ENCODE data around the gene CNN2.

Gene CNN2

DNA sequence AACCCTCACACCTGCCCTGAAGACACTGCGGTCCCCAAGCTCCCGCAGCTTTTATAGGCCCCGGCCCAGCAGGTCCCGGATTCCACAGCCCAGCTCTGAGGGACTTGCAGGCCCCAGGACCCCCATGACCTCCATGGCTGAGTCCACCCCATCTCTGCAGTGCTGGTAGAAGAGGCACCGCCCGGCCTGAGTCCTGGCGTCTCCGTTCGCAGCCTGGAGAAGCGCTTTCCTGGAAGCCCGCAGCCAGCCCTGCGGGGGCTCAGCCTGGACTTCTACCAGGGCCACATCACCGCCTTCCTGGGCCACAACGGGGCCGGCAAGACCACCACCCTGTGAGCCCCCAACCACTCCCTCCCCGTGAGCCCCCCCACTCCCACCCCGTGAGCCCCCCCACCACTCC is 22.7 kb downstream of the CNN2 start:
- DNase-seq (ENCODE audit: low read depth), result no peak

GRCh38 chr19:1049800-1050199 is 23.4 kb downstream of the CNN2 start:
- DNase-seq (ENCODE audit: low read depth), result no peak

GRCh38 chr19:1050989-1051788 is 24.8 kb downstream of the CNN2 start:
- DNase-seq (ENCODE audit: low read depth), result no peak

DNA sequence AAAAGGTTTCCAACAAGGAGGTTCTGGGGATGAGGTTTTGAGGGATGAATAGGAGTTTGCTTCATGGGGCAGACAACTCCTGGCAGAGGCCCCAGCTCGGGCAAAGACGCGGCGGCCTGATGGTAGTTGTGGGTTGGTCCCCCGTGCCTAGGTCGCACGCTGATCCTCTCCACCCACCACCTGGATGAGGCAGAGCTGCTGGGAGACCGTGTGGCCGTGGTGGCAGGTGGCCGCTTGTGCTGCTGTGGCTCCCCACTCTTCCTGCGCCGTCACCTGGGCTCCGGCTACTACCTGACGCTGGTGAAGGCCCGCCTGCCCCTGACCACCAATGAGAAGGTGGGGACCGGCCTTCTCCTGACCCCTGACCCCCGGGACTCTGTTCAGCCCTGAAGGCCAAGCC is 25.4 kb downstream of the CNN2 start:
- DNase-seq (ENCODE audit: low read depth), result no peak

GRCh38 chr19:1052349-1052975 is 26.1 kb downstream of the CNN2 start:
- no peak for DNase-seq (ENCODE audit: low read depth)

GRCh38 chr19:1053176-1054101 is 27.0 kb downstream of the CNN2 start:
- no peak for DNase-seq (ENCODE audit: low read depth)

GRCh38 chr19:1054102-1055027 is 28.0 kb downstream of the CNN2 start:
- DNase-seq (ENCODE audit: low read depth), result no peak

DNA sequence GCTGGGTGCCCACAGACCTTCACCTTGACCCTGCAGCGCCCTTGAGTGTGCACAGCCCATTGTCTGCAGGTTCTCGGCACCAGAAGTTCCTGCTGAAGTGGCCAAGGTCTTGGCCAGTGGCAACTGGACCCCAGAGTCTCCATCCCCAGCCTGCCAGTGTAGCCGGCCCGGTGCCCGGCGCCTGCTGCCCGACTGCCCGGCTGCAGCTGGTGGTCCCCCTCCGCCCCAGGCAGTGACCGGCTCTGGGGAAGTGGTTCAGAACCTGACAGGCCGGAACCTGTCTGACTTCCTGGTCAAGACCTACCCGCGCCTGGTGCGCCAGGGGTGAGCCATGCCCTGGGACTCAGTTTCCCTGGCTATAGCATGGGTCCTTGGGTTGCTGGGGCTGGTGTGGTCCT is 28.6 kb downstream of the CNN2 start:
- DNase-seq (ENCODE audit: low read depth), result no peak

- DNase-seq (ENCODE audit: low read depth), result no peak
These were observed 29.6 kb downstream of the CNN2 start for GRCh38 chr19:1055886-1056620.

DNA sequence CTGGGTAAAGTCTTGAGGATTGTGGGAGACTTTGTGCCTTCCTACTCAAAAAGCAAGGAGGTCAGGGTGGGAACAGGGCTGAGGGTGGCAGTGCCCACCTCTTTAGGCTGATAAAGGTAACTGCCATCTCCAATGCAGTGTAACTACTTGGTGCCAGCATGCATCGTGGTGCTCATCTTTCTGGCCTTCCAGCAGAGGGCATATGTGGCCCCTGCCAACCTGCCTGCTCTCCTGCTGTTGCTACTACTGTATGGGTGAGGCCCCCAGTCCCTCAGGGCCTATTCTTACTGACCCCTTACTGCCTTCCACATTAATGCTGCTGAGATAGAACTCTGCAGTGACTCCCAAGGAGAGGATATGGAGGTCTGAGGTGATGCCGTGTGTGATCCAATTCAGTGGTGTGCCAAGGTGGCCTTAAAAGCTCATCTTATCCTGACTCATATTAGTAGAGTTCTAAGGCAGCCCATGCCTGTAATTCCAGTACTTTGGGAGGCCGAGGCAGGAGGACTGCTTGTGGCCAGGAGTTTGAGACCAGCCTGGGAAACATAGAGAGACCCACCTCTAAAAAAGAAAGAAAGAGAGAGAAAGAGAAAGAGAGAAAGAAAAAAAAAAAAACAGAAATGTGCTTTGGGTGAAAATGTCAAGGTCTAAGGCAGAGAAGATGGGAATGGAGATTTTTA is 30.9 kb downstream of the CNN2 start:
- DNase-seq (ENCODE audit: low read depth), result no peak

DNA sequence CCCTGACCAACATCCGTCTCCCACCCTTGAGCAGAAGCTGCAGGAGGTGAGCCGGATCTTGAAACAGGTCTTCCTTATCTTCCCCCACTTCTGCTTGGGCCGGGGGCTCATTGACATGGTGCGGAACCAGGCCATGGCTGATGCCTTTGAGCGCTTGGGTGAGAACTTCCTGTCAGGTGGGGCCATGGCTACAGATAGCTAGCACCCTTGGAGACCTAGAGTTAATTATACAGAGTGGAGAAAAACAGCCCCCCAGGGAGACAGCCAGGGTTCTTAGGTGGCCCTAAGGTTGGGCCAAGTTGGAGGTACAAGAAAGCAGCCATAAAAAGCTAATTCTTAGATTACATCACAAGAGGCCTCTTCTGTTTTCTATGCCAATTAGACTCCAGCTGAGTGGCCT is 31.7 kb downstream of the CNN2 start:
- DNase-seq (ENCODE audit: low read depth), result no peak

GRCh38 chr19:1060689-1061088 is 34.3 kb downstream of the CNN2 start:
- DNase-seq (ENCODE audit: low read depth), result no peak

GRCh38 chr19:1061987-1062386 is 35.6 kb downstream of the CNN2 start:
- DNase-seq (ENCODE audit: low read depth), result no peak

DNA sequence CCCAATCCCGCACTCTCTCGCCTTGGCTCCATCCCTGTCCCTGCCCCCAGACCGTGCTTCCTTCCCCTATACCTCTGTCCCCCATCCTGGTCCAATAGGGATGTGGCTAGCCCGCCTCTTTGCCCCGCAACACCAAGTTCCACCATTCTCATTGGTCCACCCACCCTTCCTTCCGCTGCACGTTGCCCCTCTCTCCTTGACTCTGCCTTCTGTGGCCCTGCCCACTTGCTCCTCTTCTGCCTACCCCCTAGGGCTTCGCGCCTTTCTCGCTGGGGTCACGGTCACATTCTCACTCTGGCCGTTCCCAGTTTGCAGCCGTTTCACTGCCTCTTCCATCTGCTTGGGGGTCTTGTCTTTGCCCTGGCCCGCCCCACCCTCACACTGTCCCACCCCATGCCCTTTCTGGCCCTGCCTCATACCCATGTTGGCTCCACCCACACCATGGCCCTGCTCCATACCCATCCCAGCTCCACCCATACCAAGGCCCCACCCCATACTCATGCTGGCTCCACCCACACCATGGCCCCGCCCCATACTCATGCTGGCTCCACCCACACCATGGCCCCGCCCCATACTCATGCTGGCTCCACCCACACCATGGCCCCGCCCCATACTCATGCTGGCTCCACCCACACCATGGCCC is 36.1 kb downstream of the CNN2 start:
- no peak for DNase-seq (ENCODE audit: low read depth)

DNA sequence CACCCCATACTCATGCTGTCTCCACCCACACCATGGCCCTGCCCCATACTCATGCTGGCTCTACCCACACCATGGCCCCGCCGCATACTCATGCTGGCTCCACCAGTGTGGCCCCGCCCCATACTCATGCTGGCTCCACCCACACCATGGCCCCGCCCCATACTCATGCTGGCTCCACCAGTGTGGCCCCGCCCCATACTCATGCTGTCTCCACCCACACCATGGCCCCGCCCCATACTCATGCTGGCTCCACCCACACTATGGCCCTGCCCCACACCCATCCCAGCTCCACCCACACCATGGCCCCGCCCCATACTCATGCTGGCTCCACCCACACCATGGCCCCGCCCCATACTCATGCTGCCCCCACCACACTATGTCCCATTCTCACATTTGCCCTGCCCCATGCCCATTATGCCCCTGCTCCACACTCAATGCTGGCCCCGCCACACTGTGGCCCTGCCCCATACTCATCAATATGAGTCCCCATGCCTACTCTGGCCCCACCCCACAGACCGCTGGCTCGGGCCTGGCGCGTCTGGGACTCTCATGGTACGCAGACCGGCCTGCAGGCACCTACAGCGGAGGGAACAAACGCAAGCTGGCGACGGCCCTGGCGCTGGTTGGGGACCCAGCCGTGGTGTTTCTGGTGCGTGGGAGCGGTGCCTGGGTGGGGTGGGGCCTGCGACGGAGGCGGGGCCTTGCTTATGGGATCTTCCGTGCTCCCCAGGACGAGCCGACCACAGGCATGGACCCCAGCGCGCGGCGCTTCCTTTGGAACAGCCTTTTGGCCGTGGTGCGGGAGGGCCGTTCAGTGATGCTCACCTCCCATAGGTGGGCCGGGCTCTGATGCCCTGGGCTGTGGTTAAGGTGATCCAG is 36.9 kb downstream of the CNN2 start:
- peak; percentile 59 for DNase-seq (ENCODE audit: low read depth)

GRCh38 chr19:1063909-1064660 is 37.7 kb downstream of the CNN2 start:
- DNase-seq (ENCODE audit: low read depth), result no peak

GRCh38 chr19:1064661-1065605 is 38.5 kb downstream of the CNN2 start:
- peak; percentile 47 for DNase-seq (ENCODE audit: low read depth)

Measured in T-helper 22 cell (primary cell).